GM12872 (cell line): ENCODE measurements around the gene AK9.

ENCODE experiments used
- CTCF ChIP-seq: IDR thresholded peaks from 3 replicates; pipeline ENCODE4 v1.5.1; 2011; ENCODE audit warnings: low read depth, mild to moderate bottlenecking, low read length, moderate library complexity; ENCODE audit not compliant: insufficient read depth

AK9 gene

DNA sequence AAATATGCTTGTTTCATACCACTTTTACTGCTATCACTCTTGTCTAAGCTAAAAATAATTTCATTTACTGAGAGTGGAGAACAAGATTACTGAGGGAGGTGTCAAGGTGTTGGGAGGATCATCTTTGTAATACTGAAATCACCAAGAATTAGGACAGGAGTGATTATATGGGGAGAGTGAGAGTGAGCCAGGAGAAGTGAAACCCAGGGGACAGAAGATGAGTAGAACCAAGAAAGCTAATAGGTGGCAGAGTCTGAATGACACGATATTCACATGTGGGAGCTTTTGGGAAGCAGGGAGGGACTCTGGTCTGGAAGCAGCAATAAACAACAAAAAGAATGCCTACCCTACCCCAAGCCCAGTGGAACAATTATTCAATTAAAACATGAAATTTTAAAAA, 58.6 kb downstream of the AK9 start:
- TF ChIP-seq CTCF = no peak

- no peak for TF ChIP-seq CTCF
These were observed 59.6 kb downstream of the AK9 start for GRCh38 chr6:109631403-109631802.

DNA sequence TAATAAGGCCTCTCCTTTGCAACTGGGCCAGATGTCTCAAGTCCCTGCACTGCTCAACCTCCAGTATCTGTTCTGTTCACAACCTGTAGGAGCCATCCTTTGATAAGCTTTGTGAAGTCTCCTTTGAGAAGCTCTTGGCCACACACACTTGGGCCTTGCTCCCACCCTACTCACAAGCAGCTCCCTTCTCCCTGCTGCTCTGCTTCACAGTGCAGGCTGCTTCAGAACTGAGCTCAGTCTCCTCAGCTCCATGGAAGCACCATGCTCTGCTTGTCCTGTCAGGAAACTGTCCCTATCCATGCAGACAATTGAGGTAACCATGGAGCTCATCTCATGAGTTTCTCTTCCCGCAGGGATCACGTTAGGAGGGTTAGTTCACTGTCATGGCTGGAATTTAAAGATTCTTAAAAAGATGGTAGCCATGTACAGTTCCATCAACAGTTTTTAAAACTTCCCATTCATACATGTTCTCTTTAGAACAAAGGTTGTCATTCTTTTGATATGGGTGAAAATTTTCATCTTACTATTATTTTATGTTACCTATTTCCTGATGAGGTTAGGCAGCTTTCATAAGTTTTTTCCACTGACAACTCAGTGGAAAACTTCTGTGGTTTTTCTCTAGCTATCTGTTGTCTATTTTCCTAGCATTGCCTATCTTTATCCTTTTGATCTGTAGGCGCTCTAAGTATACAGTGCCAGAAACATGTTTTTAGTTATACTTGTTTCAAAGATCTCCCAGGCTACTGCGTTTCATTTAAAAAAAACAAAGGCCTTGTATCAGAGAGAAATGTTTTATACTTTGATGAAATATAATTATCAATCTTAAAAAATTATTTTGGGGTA, 62.6 kb downstream of the AK9 start:
- TF ChIP-seq CTCF = no peak

DNA sequence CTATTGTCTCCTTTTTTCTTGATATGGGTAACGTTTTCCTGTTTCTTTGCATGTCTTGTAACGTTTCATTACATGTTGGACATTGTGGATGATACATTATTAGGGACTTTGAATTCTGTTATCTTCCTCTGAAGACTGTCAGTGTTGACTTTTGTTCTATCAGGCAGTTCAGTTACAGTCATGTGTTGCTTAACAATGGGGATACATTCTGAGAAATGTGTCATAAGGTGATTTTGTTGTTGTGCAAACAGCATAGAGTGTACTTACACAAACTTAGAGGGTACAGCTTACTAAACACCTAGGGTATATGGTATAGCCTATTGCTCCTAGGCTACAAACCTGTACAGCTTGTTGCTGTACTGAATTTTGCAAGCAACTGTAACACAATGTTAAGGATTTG, 64.7 kb downstream of the AK9 start:
- no peak for TF ChIP-seq CTCF

- no peak for TF ChIP-seq CTCF
These were observed 65.8 kb downstream of the AK9 start for GRCh38 chr6:109625199-109625598.

DNA sequence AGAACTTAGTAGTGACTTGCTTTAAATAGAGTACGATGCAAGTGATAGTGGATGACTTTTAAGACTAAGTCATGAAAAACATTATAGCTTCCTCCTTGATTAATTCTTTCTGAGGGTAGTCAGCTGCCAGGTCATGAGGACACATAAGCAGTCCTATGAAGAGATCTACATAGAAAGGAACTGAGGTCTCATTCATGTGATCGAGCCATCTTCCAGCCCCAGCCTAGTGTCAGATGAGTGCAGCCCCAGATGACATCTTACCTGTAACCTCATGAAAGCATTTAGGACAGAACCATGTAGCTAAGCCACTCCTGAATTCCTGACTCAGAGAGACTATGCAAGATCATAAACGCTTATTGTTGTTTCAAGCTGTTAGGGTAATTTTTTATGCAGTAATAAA, 67.7 kb downstream of the AK9 start:
- TF ChIP-seq CTCF = no peak

DNA sequence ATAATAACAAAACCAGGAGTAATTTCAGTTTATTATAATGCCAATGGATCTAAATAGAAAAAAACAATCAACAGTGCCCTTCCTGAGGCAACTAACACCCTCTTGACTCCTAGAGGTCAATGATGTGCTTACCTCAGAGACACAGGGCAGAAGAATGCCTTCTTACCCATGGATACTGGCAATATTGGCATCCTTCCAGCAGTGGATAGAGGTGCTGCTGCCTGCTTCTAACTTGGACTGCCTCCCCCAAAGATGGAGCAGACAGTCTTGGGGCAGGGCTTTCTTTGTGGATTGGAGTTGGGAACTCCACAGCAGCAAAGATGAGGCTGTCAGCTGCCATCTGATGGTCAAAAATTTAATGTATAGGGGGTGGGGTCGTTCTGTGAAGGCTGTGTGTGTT, 78.7 kb downstream of the AK9 start:
- TF ChIP-seq CTCF = no peak
